Measurements from ENCODE around the gene PWWP2B. TPM values are rescaled to one million over a fixed set of nuclear protein-coding genes. Genes with fewer than 3 reads are reported as not detected.
A peak's percentile ranks its signal among the peaks of the same experiment; 100 is the strongest.

The PWWP2B gene
- total and polyA plus RNA-seq, 10 of the 15 experiments (the other 5 are each of a cell fraction or from before 2014, with no cell fraction given): 0.04 to 0.87 (median 0.35) TPM; not detected in 4

- no peak for TF ChIP-seq BCLAF1 (IDR thresholded peaks at IDR 0.05)
- TF ChIP-seq TCF12 (IDR thresholded peaks at IDR 0.05; ENCODE audit: low read depth, low read length): no peak
- TF ChIP-seq RAD21 (IDR thresholded peaks at IDR 0.05; ENCODE audit: insufficient read depth, low read depth, low read length): peak; percentile 31; the same call in 1 of the 2 replicates
- TF ChIP-seq CBX3 (IDR thresholded peaks at IDR 0.05; ENCODE audit: borderline replicate concordance, low read depth): no peak
- no peak for TF ChIP-seq SMAD1 (IDR thresholded peaks at IDR 0.05; ENCODE audit: low read depth, partially characterized antibody)
- TF ChIP-seq BHLHE40 (IDR thresholded peaks at IDR 0.05; ENCODE audit: borderline replicate concordance in 1 of 2, low read depth in 2 of 2, low read length in 1 of 2): 0 out of 4 replicates have a peak, but pooled peaks of 1 of the 2 experiments have one; percentile 3
- peak; percentile 51; the same call in 1 of the 2 replicates for TF ChIP-seq POLR2A (IDR thresholded peaks at IDR 0.05; ENCODE audit: low read depth, low read length)
- no peak for TF ChIP-seq NFIC (IDR thresholded peaks at IDR 0.05; ENCODE audit: low read depth, low read length)
- TF ChIP-seq HDGF (IDR thresholded peaks at IDR 0.05): peak; percentile 64; the same call in 1 of the 2 replicates
- TF ChIP-seq, protein P1, sequence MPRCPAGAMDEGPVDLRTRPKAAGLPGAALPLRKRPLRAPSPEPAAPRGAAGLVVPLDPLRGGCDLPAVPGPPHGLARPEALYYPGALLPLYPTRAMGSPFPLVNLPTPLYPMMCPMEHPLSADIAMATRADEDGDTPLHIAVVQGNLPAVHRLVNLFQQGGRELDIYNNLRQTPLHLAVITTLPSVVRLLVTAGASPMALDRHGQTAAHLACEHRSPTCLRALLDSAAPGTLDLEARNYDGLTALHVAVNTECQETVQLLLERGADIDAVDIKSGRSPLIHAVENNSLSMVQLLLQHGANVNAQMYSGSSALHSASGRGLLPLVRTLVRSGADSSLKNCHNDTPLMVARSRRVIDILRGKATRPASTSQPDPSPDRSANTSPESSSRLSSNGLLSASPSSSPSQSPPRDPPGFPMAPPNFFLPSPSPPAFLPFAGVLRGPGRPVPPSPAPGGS (IDR thresholded peaks at IDR 0.05; ENCODE audit: borderline replicate concordance, insufficient read depth, low read depth, low read length, poor library complexity, severe bottlenecking): no peak
- TF ChIP-seq BCL11A (IDR thresholded peaks at IDR 0.05; ENCODE audit: low read depth, low read length): no peak
- peak; percentile 43 to 63 (median 48) for TF ChIP-seq CTCF (IDR thresholded peaks at IDR 0.05 in 2 of 3, conservative IDR thresholded peaks at IDR 0.05 in 1 of 3; ENCODE audit: control insufficient read depth in 2 of 3, extremely low read depth in 1 of 3, insufficient read depth in 1 of 3, low read depth in 3 of 3, low read length in 3 of 3)
- TF ChIP-seq FOXM1 (IDR thresholded peaks at IDR 0.05; ENCODE audit: low read depth, low read length): no peak
- TF ChIP-seq, protein P2, sequence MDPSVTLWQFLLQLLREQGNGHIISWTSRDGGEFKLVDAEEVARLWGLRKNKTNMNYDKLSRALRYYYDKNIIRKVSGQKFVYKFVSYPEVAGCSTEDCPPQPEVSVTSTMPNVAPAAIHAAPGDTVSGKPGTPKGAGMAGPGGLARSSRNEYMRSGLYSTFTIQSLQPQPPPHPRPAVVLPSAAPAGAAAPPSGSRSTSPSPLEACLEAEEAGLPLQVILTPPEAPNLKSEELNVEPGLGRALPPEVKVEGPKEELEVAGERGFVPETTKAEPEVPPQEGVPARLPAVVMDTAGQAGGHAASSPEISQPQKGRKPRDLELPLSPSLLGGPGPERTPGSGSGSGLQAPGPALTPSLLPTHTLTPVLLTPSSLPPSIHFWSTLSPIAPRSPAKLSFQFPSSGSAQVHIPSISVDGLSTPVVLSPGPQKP (IDR thresholded peaks at IDR 0.05; ENCODE audit: low read depth, low read length): no peak
- no peak for TF ChIP-seq ATF7 (IDR thresholded peaks at IDR 0.05; ENCODE audit: low read depth)
- TF ChIP-seq SMC3 (IDR thresholded peaks at IDR 0.05; ENCODE audit: borderline replicate concordance, low read length): peak; percentile 37; the same call in 1 of the 2 replicates
- no peak for TF ChIP-seq NRF1 (conservative IDR thresholded peaks at IDR 0.05; ENCODE audit: low read depth, low read length)
- no peak for TF ChIP-seq EGR1 (IDR thresholded peaks at IDR 0.05; ENCODE audit: borderline replicate concordance in 1 of 2, low read depth in 2 of 2, low read length in 2 of 2)
- no peak for TF ChIP-seq SIN3A (IDR thresholded peaks at IDR 0.05; ENCODE audit: low read depth, low read length)
- TF ChIP-seq POU2F2 (IDR thresholded peaks at IDR 0.05; ENCODE audit: borderline replicate concordance, low read depth, low read length): no peak
- TF ChIP-seq GATAD2B (conservative IDR thresholded peaks at IDR 0.05; ENCODE audit: low read depth): no peak
- no peak for TF ChIP-seq CREM (IDR thresholded peaks at IDR 0.05; ENCODE audit: low read depth)
- no peak for TF ChIP-seq NR2C2 (IDR thresholded peaks at IDR 0.05; ENCODE audit: borderline replicate concordance, control insufficient read depth, insufficient read length, low read depth)
Measured at GRCh38 chr10:132446661-132447445, 49.9 kb downstream of the PWWP2B start (continued).
